ENCODE results near the gene IL1F10.

DNA sequence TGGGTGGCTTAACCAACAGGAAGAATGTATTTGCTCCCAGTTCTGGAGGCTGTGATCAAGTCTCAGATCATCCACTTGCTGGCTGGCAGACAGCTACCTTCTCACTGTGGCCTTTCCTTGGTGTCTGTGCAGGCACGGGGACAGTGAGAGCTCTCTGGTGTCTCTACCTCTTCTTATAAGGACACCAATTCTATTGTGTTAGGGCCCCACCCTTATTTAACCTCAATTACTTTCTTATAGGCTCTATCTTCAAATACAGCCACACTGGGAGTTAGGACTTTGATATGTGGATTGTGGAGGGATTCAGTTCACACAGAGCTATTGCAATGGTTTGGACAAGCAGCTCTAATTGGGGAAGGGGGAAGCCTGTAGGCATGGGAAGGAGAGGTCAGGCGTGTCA is 34.4 kb downstream of the IL1F10 start:
- TF ChIP-seq SIN3A (IDR thresholded peaks at IDR 0.05; ENCODE audit: borderline replicate concordance, insufficient read depth, low read length) (no peak), POLR2AphosphoS5 (IDR thresholded peaks at IDR 0.05; ENCODE audit: low read depth, low read length) (no peak)
- TF ChIP-seq, protein P1, sequence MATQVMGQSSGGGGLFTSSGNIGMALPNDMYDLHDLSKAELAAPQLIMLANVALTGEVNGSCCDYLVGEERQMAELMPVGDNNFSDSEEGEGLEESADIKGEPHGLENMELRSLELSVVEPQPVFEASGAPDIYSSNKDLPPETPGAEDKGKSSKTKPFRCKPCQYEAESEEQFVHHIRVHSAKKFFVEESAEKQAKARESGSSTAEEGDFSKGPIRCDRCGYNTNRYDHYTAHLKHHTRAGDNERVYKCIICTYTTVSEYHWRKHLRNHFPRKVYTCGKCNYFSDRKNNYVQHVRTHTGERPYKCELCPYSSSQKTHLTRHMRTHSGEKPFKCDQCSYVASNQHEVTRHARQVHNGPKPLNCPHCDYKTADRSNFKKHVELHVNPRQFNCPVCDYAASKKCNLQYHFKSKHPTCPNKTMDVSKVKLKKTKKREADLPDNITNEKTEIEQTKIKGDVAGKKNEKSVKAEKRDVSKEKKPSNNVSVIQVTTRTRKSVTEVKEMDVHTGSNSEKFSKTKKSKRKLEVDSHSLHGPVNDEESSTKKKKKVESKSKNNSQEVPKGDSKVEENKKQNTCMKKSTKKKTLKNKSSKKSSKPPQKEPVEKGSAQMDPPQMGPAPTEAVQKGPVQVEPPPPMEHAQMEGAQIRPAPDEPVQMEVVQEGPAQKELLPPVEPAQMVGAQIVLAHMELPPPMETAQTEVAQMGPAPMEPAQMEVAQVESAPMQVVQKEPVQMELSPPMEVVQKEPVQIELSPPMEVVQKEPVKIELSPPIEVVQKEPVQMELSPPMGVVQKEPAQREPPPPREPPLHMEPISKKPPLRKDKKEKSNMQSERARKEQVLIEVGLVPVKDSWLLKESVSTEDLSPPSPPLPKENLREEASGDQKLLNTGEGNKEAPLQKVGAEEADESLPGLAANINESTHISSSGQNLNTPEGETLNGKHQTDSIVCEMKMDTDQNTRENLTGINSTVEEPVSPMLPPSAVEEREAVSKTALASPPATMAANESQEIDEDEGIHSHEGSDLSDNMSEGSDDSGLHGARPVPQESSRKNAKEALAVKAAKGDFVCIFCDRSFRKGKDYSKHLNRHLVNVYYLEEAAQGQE (IDR thresholded peaks at IDR 0.05; ENCODE audit: insufficient read depth in 1 of 2, low read depth in 2 of 2, low read length in 2 of 2), result no peak
